ENCODE data around the gene SLC16A7. TPM values are rescaled to one million over a fixed set of nuclear protein-coding genes. Genes with fewer than 3 reads are reported as not detected.

The SLC16A7 gene
- total RNA-seq, 1 donor from 2014 or later, result 3.5 TPM

DNA sequence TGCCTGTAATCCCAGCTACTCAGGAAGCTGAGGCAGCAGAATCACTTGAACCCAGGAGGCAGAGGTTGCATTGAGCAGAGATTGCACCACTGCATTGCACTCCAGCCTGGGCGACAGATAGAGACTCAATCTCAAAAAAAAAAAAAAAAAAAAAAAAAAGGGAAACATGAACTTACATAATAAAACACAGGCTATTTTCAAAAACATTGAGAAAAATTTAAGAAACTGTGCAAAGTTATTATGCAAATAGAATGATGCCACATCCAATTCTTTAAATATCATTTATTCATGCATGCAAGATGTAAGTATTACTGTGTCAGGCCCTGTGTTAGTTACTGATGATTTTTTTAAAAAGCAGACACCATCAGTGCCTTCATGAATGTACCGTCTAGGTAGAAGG is 20.0 kb upstream of the SLC16A7 start:
- H3K27me3 ChIP-seq (ENCODE audit: control insufficient read depth, insufficient read depth, low read length), result no peaks in the 10 kb centered on the region
- H3K36me3 ChIP-seq (ENCODE audit: control insufficient read depth, insufficient read depth, low read length), result no peaks in the 10 kb centered on the region
- no peak overlapping the region for H3K4me3 ChIP-seq (ENCODE audit: low read depth, low read length)
- DNase-seq (ENCODE audit: low read depth), result no peak
- TF ChIP-seq, protein P1, sequence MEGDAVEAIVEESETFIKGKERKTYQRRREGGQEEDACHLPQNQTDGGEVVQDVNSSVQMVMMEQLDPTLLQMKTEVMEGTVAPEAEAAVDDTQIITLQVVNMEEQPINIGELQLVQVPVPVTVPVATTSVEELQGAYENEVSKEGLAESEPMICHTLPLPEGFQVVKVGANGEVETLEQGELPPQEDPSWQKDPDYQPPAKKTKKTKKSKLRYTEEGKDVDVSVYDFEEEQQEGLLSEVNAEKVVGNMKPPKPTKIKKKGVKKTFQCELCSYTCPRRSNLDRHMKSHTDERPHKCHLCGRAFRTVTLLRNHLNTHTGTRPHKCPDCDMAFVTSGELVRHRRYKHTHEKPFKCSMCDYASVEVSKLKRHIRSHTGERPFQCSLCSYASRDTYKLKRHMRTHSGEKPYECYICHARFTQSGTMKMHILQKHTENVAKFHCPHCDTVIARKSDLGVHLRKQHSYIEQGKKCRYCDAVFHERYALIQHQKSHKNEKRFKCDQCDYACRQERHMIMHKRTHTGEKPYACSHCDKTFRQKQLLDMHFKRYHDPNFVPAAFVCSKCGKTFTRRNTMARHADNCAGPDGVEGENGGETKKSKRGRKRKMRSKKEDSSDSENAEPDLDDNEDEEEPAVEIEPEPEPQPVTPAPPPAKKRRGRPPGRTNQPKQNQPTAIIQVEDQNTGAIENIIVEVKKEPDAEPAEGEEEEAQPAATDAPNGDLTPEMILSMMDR (IDR thresholded peaks at IDR 0.05; ENCODE audit: insufficient read depth, low read length, poor library complexity, severe bottlenecking), result no peak

DNA sequence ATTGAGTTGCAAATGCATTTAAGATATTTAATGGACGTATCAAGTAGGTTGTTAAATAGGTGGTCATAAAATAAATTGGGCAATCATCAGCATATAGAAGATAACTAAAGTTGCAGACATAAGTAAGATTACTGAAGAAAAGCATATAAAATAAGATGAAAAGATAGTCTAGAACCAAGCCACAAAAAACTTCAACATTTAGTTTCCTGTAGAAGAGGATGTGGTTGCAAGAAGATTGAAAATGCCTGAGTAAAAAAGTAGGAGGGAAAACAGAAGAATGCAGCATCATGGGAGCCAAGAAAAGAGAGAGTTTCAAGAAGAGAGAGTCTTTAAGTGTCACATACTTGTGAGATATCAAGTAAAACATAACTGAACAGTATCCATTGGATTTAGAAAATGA is 17.6 kb upstream of the SLC16A7 start:
- no peak for DNase-seq (ENCODE audit: low read depth)
- TF ChIP-seq, protein P1 (IDR thresholded peaks at IDR 0.05; ENCODE audit: insufficient read depth, low read length, poor library complexity, severe bottlenecking), result no peak
- Histone ChIP-seq H3K36me3 (ENCODE audit: control insufficient read depth, insufficient read depth, low read length) (no peaks in the 10 kb centered on the region), H3K4me3 (ENCODE audit: low read depth, low read length) (no peak overlapping the region), H3K27me3 (ENCODE audit: control insufficient read depth, insufficient read depth, low read length) (no peaks in the 10 kb centered on the region)

DNA sequence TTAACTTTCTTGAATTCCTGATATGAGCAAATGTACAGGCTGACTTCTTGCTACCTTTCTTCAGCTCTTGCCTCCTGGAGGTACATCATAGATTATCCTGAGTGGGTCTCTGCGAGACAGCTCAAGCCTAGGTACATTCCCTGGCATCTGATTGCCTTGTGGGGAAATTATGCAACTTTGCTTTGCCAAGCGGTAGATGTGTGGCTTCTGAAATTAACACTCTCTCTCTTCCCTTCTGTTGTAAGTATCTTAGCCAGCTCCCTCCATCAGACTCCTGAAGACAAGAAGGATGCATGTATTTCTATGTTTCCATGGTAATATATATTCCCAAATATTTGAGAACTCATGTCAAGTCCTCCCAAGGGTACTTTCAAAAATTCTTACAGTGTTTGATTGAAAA is 16.2 kb upstream of the SLC16A7 start:
- TF ChIP-seq, protein P1 (IDR thresholded peaks at IDR 0.05; ENCODE audit: insufficient read depth, low read length, poor library complexity, severe bottlenecking), result no peak
- H3K27me3 ChIP-seq (ENCODE audit: control insufficient read depth, insufficient read depth, low read length), result no peaks in the 10 kb centered on the region
- DNase-seq (ENCODE audit: low read depth), result no peak

DNA sequence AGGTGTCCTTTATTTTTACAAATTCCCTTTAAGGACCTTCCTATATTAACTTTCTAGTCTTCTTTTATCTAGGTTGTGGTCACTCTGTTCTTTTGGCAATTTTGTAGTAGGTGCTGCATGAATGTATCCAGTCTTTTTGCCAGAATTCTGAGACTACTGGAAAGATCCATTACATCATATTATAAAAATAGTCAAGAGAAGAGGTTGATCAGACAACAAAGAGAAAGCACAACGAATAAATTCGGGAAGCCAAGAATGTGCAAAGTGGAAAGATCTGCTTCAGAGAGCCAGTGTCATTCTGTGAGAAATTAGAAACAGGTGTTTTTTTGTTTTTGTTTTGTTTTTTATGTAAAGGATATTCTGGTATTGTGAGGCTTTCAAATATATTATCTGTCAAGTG is 15.8 kb upstream of the SLC16A7 start:
- Histone ChIP-seq H3K36me3 (ENCODE audit: control insufficient read depth, insufficient read depth, low read length) (no peaks in the 10 kb centered on the region), H3K27me3 (ENCODE audit: control insufficient read depth, insufficient read depth, low read length) (no peaks in the 10 kb centered on the region), H3K4me3 (ENCODE audit: low read depth, low read length) (no peak overlapping the region)
- TF ChIP-seq, protein P1 (IDR thresholded peaks at IDR 0.05; ENCODE audit: insufficient read depth, low read length, poor library complexity, severe bottlenecking), result no peak
- no peak for DNase-seq (ENCODE audit: low read depth)

More for the DNA sequence above, 16.2 kb upstream of the SLC16A7 start:
- Histone ChIP-seq H3K36me3 (ENCODE audit: control insufficient read depth, insufficient read depth, low read length) (no peaks in the 10 kb centered on the region), H3K4me3 (ENCODE audit: low read depth, low read length) (no peak overlapping the region)

DNA sequence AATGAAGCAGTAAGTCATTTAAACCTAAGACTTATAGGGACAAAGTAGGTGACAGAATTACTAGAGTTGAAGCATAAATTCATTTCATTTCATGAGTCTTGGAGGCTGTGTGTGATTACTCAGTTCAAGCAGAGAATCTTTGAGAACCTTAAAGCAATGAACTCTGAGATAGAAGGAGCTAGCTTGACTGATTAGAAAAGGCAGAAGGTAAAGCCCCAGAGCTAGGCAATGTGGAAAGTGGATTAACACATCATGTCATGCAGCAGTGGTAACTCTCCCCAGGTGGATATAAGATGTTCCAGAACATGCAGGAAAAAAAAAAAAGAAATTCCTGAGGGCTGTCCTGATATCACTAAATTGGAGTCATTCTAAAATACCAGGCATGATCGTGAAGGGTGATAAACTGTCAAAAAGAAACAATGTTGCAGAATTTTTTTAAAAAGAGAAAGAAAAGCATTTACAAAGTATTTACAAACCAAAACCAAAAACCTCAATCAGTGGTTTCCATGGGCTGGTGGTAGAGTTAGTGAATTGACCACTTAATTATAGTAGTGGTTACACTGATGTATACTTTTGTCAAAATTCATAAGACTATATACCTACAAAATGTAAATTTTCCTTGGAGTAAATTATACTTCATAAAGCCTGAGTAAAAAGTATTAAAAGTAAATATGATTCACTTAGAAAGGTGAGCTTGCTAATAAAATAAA is 12.7 kb upstream of the SLC16A7 start:
- Histone ChIP-seq H3K36me3 (ENCODE audit: control insufficient read depth, insufficient read depth, low read length) (no peaks in the 10 kb centered on the region), H3K27me3 (ENCODE audit: control insufficient read depth, insufficient read depth, low read length) (no peaks in the 10 kb centered on the region), H3K4me3 (ENCODE audit: low read depth, low read length) (no peak overlapping the region)
- TF ChIP-seq, protein P1 (IDR thresholded peaks at IDR 0.05; ENCODE audit: insufficient read depth, low read length, poor library complexity, severe bottlenecking), result no peak
- no peak for DNase-seq (ENCODE audit: low read depth)

DNA sequence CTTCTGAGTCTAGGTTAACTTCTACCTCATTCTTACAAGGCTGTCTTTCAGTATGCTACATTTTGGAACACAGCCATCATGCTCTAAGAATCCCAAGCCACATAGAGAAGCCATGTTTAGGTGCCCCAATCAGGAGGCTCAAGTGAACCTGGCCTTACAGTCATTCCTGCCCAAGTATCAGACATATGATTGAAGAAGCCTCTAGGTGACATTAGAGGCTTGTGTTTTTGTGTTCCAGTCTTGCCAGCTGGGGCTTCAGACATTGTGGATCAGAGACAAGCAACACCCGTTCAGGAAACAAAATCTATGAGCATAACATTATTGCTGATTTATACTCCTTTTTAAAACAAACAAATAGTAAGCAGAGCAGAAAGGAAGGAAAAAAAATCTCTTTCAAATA is 8.1 kb upstream of the SLC16A7 start:
- H3K4me3 ChIP-seq (ENCODE audit: low read depth, low read length), result no peak overlapping the region
- no peak for DNase-seq (ENCODE audit: low read depth)
- H3K27me3 ChIP-seq (ENCODE audit: control insufficient read depth, insufficient read depth, low read length), result no peaks in the 10 kb centered on the region
- no peaks in the 10 kb centered on the region for H3K36me3 ChIP-seq (ENCODE audit: control insufficient read depth, insufficient read depth, low read length)
- TF ChIP-seq, protein P1 (IDR thresholded peaks at IDR 0.05; ENCODE audit: insufficient read depth, low read length, poor library complexity, severe bottlenecking), result no peak
